SK-N-MC (cell line): ENCODE results near the gene TEAD1.

Source experiments
- DNase-seq: peaks from one replicate; pipeline ENCODE4 v3.0.0-alpha.2; 2011; ENCODE audit warnings: low read depth, low spot score
- H3K27ac ChIP-seq: fragments of 200-600 bp; sonication (generic); 2 replicates; pipeline ENCODE4 v1.5.1; 2016; ENCODE audit warnings: mixed run types
- H3K36me3 ChIP-seq: fragments of 200-600 bp; sonication (generic); 2 replicates; pipeline ENCODE4 v1.6.1; 2017; ENCODE audit warnings: antibody characterized with exemption, low read length, mixed read lengths; ENCODE audit not compliant: insufficient read depth
- H3K4me3 ChIP-seq: fragments of 200-600 bp; sonication (generic); 2 replicates; pipeline ENCODE4 v1.5.1; 2016
- H3K9ac ChIP-seq: fragments of 200-600 bp; sonication (generic); 2 replicates; pipeline ENCODE4 v1.8.0; 2017; ENCODE audit warnings: mixed run types, mixed read lengths; ENCODE audit not compliant: insufficient read length
- H3K9me3 ChIP-seq: fragments of 200-600 bp; sonication (generic); 2 replicates; pipeline ENCODE4 v1.6.1; 2017; ENCODE audit warnings: low read depth, mild to moderate bottlenecking, antibody characterized with exemption, low read length, moderate library complexity, mixed read lengths
- EZH2 ChIP-seq: fragments of 200-600 bp; sonication (generic); IDR thresholded peaks from one replicate; pipeline ENCODE4 v1.6.1; 2017; ENCODE audit warnings: antibody characterized with exemption
- FOXP2 ChIP-seq: optimal IDR thresholded peaks from 2 replicates; pipeline ENCODE3; 2011; ENCODE audit warnings: mild to moderate bottlenecking, moderate library complexity; ENCODE audit not compliant: insufficient read depth; ENCODE audit errors: extremely low read length, control extremely low read depth
- POLR2AphosphoS5 ChIP-seq: IDR thresholded peaks from 2 replicates; pipeline ENCODE4 v1.6.1; 2012; ENCODE audit warnings: mild to moderate bottlenecking, low read depth, low read length, borderline replicate concordance

TEAD1 gene

GRCh38 chr11:12789054-12789453 is 114.8 kb downstream of the TEAD1 start:
- Histone ChIP-seq H3K9me3 (no peaks in the 10 kb centered on the region), H3K27ac (no peak overlapping the region), H3K9ac (no peak overlapping the region), H3K4me3 (no peak overlapping the region), H3K36me3 (peaks cover 10% of the 10 kb centered on the region; the same call in 1 of the 2 replicates)
- TF ChIP-seq FOXP2 (no peak), POLR2AphosphoS5 (no peak), EZH2 (no peak)
- no peak for DNase-seq

- Histone ChIP-seq H3K9me3 (no peaks in the 10 kb centered on the region), H3K27ac (no peak overlapping the region), H3K36me3 (peaks cover 16% of the 10 kb centered on the region; the same call in 1 of the 2 replicates), H3K4me3 (no peak overlapping the region), H3K9ac (no peak overlapping the region)
- TF ChIP-seq FOXP2 (no peak), EZH2 (no peak), POLR2AphosphoS5 (no peak)
- DNase-seq = no peak
Observed at GRCh38 chr11:12789596-12790215, 115.5 kb downstream of the TEAD1 start.

- Histone ChIP-seq H3K4me3 (no peak overlapping the region), H3K36me3 (peaks cover 28% of the 10 kb centered on the region; the same call in 1 of the 2 replicates), H3K9ac (no peak overlapping the region), H3K9me3 (no peaks in the 10 kb centered on the region), H3K27ac (no peak overlapping the region)
- TF ChIP-seq EZH2 = no peak
- no peak for TF ChIP-seq FOXP2
- no peak for DNase-seq
Observed at GRCh38 chr11:12790861-12791616, 116.8 kb downstream of the TEAD1 start.

DNA sequence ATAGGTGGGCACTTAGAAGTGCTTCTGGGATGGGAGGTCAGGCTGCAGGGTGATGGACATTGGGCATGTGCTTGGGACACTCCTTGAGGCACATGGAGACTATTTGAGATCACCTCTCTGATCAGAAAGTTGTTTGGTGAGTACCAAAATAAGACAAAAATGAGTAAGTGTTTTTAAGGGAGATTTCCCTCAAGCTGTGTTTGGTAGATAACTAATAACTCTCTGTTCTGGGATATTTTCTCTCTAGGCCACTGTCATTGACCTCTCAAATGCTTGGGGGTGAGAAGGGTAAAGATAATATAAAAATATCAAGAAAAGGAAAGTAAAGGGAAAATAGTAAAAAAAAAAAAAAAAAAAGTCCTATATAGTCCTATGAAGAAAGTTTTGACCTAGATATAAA is 117.8 kb downstream of the TEAD1 start:
- Histone ChIP-seq H3K36me3 (peaks cover 28% of the 10 kb centered on the region; the same call in 1 of the 2 replicates), H3K27ac (no peak overlapping the region), H3K9me3 (no peaks in the 10 kb centered on the region), H3K9ac (no peak overlapping the region), H3K4me3 (no peak overlapping the region)
- no peak for TF ChIP-seq FOXP2
- TF ChIP-seq EZH2 = no peak
- TF ChIP-seq POLR2AphosphoS5 = no peak
- DNase-seq = no peak

DNA sequence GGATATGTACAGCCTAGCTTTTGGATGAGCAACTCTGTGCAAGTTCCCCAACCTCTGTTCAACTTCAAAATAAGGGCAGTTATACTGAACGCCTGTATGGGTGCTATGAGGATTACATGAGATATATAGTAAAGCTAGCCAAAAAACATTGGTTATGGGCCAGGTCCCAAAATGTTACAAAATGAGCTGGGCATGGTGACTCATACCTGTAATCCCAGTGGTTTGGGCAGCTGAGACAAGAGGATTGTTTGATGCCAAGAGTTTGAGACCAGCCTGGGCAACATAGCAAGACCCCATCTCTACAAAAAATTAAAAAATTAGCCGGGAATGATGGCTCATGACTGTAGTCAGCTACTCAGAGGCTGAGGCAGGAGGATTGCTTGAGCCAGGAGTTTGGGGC is 118.4 kb downstream of the TEAD1 start:
- TF ChIP-seq FOXP2 (no peak), POLR2AphosphoS5 (no peak), EZH2 (no peak)
- H3K9ac ChIP-seq = no peak overlapping the region
- DNase-seq = no peak
- no peak overlapping the region for H3K4me3 ChIP-seq
- H3K36me3 ChIP-seq = peaks cover 28% of the 10 kb centered on the region; the same call in 1 of the 2 replicates
- no peak overlapping the region for H3K27ac ChIP-seq
- no peaks in the 10 kb centered on the region for H3K9me3 ChIP-seq

DNA sequence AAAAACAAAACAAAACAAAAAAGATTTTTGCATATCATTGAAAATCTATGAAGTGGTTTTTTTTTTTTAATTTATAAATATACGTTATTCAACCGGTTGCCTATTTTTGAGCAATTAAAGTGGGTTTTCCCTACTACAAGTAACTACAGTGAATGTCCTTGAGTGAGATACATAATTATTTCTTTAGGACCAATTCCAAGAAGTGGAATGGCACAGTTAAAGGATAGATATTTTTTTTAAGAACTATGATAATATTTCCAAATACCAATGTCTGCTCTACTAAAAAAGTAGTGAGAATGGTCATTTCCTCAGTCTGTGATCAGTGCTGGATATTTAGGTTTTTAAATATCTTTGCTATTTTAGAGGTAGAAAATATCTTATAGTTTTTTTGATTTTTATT is 118.8 kb downstream of the TEAD1 start:
- Histone ChIP-seq H3K9me3 (no peaks in the 10 kb centered on the region), H3K27ac (no peak overlapping the region), H3K4me3 (no peak overlapping the region), H3K9ac (no peak overlapping the region), H3K36me3 (peaks cover 28% of the 10 kb centered on the region; the same call in 1 of the 2 replicates)
- TF ChIP-seq POLR2AphosphoS5 (no peak), EZH2 (no peak), FOXP2 (no peak)
- DNase-seq = no peak

DNA sequence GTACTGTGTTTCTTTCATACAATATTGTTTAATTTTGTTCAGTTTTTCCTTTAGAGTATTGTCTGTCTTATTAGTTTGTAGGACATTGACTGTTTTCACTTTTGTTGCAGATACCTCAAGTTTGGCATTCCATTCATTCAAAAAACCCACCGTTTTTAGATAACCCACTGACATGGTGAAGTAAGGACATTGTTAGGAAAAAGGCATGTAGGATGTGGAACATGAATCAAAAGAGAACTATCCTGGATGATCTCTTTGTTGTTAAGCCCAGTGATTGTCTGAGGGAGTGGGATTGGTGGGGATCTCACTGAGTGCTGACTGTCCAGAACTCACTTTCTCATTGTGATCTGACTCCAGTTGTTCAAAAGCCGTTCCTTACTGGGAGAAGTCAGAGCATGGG is 119.3 kb downstream of the TEAD1 start:
- no peak for DNase-seq
- Histone ChIP-seq H3K9me3 (no peaks in the 10 kb centered on the region), H3K4me3 (no peak overlapping the region), H3K27ac (no peak overlapping the region), H3K36me3 (peaks cover 28% of the 10 kb centered on the region; the same call in 1 of the 2 replicates), H3K9ac (no peak overlapping the region)
- TF ChIP-seq EZH2 (no peak), POLR2AphosphoS5 (no peak), FOXP2 (no peak)

DNA sequence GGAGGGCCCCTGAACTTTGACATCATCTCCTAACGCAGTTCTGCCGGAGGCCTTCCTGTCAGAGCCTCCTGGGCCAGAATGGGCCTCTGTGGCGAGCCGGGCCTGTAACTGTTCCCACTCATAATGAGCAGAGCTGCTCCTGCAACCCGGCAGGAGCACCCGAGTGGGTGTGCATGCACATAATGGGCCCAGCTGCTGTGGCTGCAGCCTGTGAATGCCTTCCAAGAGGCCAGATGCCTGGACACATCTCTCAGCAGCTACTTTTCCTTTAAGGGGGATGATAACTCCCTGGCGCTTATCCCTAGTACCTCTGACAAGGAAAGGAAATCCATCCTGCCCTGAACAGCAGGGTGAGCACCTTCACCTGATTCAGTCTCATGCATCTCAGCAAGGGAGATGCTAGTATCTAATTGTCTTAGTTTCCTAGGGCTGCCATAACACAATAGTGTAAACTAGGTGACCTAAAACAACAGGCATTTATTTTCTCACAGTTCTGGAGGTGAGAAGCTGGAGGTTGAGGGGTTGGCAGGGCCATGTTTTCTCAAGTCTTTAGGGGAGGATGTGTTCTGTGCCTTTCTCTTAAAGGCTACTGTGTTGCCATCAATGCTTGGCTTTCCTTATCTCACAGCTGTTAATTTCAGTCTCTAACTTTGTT is 120.5 kb downstream of the TEAD1 start:
- Histone ChIP-seq H3K27ac (no peak overlapping the region), H3K9me3 (no peaks in the 10 kb centered on the region)

More for the DNA sequence above, 120.5 kb downstream of the TEAD1 start:
- no peak for DNase-seq
- Histone ChIP-seq H3K36me3 (peaks cover 28% of the 10 kb centered on the region; the same call in 1 of the 2 replicates), H3K4me3 (no peak overlapping the region), H3K9ac (no peak overlapping the region)
- no peak for TF ChIP-seq FOXP2
- TF ChIP-seq POLR2AphosphoS5 = no peak
- TF ChIP-seq EZH2 = no peak
